ENCODE measurements around the gene CABP4. TPM values are rescaled to one million over a fixed set of nuclear protein-coding genes. Genes with fewer than 3 reads are reported as not detected.

Gene CABP4
- total and polyA plus RNA-seq, 8 donors: 0.43 to 1.7 (median 0.62) TPM; not detected in 2

- 72 to 78% (median 74%) methylated on average over 12 to 28 of the region's 28 CpGs for WGBS, 5 donors
- H3K27ac ChIP-seq: peak overlapping the region in 4 of 5 donors; percentile 91 to 96 (median 96)
- H3K4me3 ChIP-seq: peak overlapping the region; percentile 77 to 82 (median 78)
- peak in 1 of 2 donors; percentile 26 for DNase-seq
- no peaks in the 10 kb centered on the region for H3K27me3 ChIP-seq
- peaks cover 39 to 72% (median 60%) of the 10 kb centered on the region in 4 donors for H3K4me1 ChIP-seq
- H3K36me3 ChIP-seq: peaks cover 4 to 54% (median 52%) of the 10 kb centered on the region in 4 donors
- H3K9me3 ChIP-seq: no peaks in the 10 kb centered on the region
- TF ChIP-seq POLR2A (IDR thresholded peaks at IDR 0.05): no peak
- TF ChIP-seq POLR2AphosphoS5 (IDR thresholded peaks at IDR 0.05): no peak
- no peak for TF ChIP-seq EP300 (IDR thresholded peaks at IDR 0.05)
- TF ChIP-seq CTCF (IDR thresholded peaks at IDR 0.05): no peak
- intact Hi-C loops (cut with DNase I; ENCODE audit: low total_unique reads): no loop called here
These were observed 13.3 kb upstream of the CABP4 start for GRCh38 chr11:67441731-67442351.

GRCh38 chr11:67442504-67443404 lies 12.4 kb upstream of the CABP4 start:
- peak in 1 of 2 donors; percentile 38 for DNase-seq
- H3K4me1 ChIP-seq: peaks cover 39 to 63% (median 55%) of the 10 kb centered on the region in 4 donors
- 27 to 36% (median 30%) methylated on average over 28 to 44 of the region's 45 CpGs for WGBS, 5 donors
- peak overlapping the region; percentile 77 to 82 (median 78) for H3K4me3 ChIP-seq
- H3K27ac ChIP-seq: peak overlapping the region; percentile 88 to 96 (median 95)
- no peak for TF ChIP-seq POLR2A (IDR thresholded peaks at IDR 0.05)
- H3K9me3 ChIP-seq: no peaks in the 10 kb centered on the region
- intact Hi-C loops (cut with DNase I; ENCODE audit: low total_unique reads): no loop called here
- peaks cover 4 to 45% (median 45%) of the 10 kb centered on the region in 4 donors for H3K36me3 ChIP-seq
- H3K27me3 ChIP-seq: no peaks in the 10 kb centered on the region

- TF ChIP-seq EP300 (IDR thresholded peaks at IDR 0.05) (no peak), POLR2A (IDR thresholded peaks at IDR 0.05) (no peak), POLR2AphosphoS5 (IDR thresholded peaks at IDR 0.05) (no peak), CTCF (IDR thresholded peaks at IDR 0.05) (no peak)
- intact Hi-C loops (cut with DNase I; ENCODE audit: low total_unique reads): no loop called here
- Histone ChIP-seq H3K9me3 (no peaks in the 10 kb centered on the region), H3K27ac (no peak overlapping the region), H3K36me3 (peaks cover 0 to 17% (median 17%) of the 10 kb centered on the region in 4 donors), H3K4me1 (peaks cover 28 to 43% (median 36%) of the 10 kb centered on the region in 4 donors), H3K27me3 (no peaks in the 10 kb centered on the region), H3K4me3 (no peak overlapping the region)
- WGBS, 5 donors: 73 to 98% (median 87%) methylated on average over 5 of the region's 5 CpGs
- DNase-seq: no peak
These were observed 9.6 kb upstream of the CABP4 start for GRCh38 chr11:67445515-67445914.

DNA sequence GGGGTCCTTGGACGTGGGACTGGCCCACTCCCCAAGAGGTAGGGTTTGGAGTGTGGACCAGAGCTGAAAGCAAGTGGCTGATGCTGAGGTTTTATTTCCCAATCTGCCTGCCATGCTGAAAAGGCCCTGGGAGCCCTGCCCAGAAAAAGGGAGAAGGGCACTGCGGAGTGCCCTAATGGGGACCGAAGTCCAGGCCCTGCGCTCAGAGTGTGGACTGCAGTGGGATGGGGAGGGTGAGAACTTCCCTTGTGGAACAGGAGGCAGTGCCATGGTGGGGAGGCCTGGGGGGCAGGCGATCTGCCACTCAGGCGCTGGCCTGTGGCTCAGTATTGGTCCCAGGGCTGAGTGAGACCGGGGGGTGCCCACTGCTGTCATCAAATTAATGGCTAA lies 6.9 kb upstream of the CABP4 start:
- 84 to 92% (median 90%) methylated on average over 7 of the region's 7 CpGs for WGBS, 5 donors
- DNase-seq: no peak
- Histone ChIP-seq H3K9me3 (no peaks in the 10 kb centered on the region), H3K4me3 (no peak overlapping the region), H3K36me3 (no peaks in the 10 kb centered on the region), H3K27me3 (no peaks in the 10 kb centered on the region), H3K27ac (no peak overlapping the region), H3K4me1 (peaks cover 9 to 32% (median 21%) of the 10 kb centered on the region in 4 donors)
- intact Hi-C loops (cut with DNase I; ENCODE audit: low total_unique reads): no loop called here
- TF ChIP-seq CTCF (IDR thresholded peaks at IDR 0.05) (no peak), POLR2AphosphoS5 (IDR thresholded peaks at IDR 0.05) (no peak), EP300 (IDR thresholded peaks at IDR 0.05) (no peak), POLR2A (IDR thresholded peaks at IDR 0.05) (no peak)
